Esophagus squamous epithelium (tissue), 4 donors: ENCODE measurements around the gene SPDYE16.
"Not testable (repeated sequence)": the region's sequence is repeated elsewhere in the genome, so short reads cannot be mapped to it uniquely, and the experiment has no call there.

Experiments used
- POLR2A ChIP-seq, 4 donors: fragments of 450-650 bp; IDR thresholded peaks; one replicate each; pipeline ENCODE4 v1.6.1; 2017; ENCODE audit warnings: antibody characterized with exemption in 4 of 4, mild to moderate bottlenecking in 4 of 4, moderate library complexity in 3 of 4
- TF ChIP-seq, protein P1 (sequence below), 6 experiments: fragments of 450-650 bp in 4 of 6; fragments of 200-600 bp in 2 of 6; sonication (generic) in 2 of 6; IDR thresholded peaks; one replicate each; pipeline ENCODE4 v1.5.1; 2016 to 2019; ENCODE audit warnings: antibody characterized with exemption in 6 of 6, mild to moderate bottlenecking in 4 of 6, moderate library complexity in 4 of 6

DNA sequence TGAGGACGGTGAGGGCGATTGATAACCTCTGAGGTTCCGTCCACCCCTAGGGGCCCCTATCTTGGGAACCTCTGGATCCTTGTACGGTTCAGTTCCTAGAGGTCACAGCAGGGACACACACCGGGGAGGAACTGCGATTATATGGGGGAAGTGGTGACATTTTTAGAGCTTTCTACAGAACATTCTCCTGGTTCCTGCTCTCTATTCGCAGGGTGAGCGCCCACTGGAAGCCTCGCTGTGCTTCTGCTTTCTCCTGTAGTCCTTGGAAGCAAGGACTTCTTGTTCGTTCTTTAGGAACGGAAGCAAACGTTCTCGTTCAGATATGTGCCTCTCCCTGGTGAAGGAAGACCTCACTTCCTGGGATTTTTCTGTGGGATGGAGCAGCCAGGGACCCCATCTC is 55.1 kb downstream of the SPDYE16 start:
- TF ChIP-seq, protein P1, sequence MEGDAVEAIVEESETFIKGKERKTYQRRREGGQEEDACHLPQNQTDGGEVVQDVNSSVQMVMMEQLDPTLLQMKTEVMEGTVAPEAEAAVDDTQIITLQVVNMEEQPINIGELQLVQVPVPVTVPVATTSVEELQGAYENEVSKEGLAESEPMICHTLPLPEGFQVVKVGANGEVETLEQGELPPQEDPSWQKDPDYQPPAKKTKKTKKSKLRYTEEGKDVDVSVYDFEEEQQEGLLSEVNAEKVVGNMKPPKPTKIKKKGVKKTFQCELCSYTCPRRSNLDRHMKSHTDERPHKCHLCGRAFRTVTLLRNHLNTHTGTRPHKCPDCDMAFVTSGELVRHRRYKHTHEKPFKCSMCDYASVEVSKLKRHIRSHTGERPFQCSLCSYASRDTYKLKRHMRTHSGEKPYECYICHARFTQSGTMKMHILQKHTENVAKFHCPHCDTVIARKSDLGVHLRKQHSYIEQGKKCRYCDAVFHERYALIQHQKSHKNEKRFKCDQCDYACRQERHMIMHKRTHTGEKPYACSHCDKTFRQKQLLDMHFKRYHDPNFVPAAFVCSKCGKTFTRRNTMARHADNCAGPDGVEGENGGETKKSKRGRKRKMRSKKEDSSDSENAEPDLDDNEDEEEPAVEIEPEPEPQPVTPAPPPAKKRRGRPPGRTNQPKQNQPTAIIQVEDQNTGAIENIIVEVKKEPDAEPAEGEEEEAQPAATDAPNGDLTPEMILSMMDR (IDR thresholded peaks at IDR 0.05): not testable (repeated sequence)
- not testable (repeated sequence) for TF ChIP-seq POLR2A (IDR thresholded peaks at IDR 0.05)
